ENCODE results near the gene ZNRF4. TPM values are rescaled to one million over a fixed set of nuclear protein-coding genes. Genes with fewer than 3 reads are reported as not detected.
"Not testable (repeated sequence)": the region's sequence is repeated elsewhere in the genome, so short reads cannot be mapped to it uniquely, and the experiment has no call there.

The ZNRF4 gene, protein sequence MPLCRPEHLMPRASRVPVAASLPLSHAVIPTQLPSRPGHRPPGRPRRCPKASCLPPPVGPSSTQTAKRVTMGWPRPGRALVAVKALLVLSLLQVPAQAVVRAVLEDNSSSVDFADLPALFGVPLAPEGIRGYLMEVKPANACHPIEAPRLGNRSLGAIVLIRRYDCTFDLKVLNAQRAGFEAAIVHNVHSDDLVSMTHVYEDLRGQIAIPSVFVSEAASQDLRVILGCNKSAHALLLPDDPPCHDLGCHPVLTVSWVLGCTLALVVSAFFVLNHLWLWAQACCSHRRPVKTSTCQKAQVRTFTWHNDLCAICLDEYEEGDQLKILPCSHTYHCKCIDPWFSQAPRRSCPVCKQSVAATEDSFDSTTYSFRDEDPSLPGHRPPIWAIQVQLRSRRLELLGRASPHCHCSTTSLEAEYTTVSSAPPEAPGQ
- total RNA-seq, result not detected

DNA sequence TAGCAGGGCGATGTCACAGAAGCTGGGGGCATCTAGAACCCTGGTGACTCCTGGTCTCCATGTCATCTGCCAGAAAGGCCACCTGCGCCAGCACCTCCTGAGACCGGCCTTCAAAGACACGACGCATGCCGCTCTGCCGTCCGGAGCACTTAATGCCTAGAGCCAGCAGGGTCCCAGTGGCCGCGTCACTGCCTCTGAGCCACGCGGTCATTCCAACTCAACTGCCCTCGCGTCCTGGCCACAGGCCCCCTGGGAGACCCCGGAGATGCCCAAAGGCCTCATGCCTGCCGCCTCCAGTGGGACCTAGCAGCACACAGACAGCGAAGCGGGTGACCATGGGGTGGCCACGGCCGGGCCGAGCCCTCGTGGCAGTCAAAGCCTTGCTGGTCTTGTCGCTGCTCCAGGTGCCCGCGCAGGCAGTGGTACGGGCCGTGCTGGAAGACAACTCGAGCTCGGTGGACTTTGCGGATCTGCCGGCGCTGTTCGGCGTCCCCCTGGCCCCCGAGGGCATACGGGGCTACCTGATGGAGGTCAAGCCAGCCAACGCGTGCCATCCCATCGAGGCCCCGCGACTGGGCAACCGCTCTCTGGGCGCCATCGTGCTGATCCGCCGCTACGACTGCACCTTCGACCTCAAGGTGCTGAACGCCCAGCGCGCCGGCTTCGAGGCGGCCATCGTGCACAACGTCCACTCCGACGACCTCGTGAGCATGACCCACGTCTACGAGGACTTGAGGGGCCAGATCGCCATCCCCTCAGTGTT lies at the start of gene ZNRF4:
Gene ZNRF4, plus strand, starts transcription at position 51 of the 763 bp plus-strand sequence. Its CDS starts 75 bp downstream, at position 126.
- FAIRE-seq (no peak), DNase-seq (ENCODE audit: low spot score in 2 of 2) (no peak)

GRCh38 chr19:5406198-5406597 lies 49.0 kb upstream of the ZNRF4 start:
- not testable (repeated sequence) for DNase-seq (ENCODE audit: low spot score in 2 of 2); FAIRE-seq

- no peak for DNase-seq (ENCODE audit: low spot score in 2 of 2)
Observed at GRCh38 chr19:5406816-5407215, 48.4 kb upstream of the ZNRF4 start.

DNA sequence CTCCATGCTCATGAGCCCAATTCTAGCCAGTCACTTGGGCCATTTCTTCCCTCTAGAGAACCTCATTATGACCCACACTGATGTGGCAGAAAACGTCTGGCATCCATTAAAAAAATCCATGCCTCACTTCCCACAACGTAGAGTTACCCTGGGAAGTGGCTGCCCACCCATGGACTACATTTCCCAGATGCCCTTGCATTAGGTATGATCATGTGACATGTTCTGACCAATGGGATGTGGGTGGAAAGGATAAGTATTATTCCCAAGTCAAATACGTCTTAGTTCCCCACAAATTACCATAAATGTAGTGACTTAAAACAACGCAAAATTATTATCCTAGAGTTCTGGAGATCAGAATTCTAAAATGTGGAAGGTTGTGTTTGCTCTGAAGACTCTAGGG lies 47.9 kb upstream of the ZNRF4 start:
- FAIRE-seq, result no peak
- DNase-seq (ENCODE audit: low spot score in 2 of 2), result no peak

More at GRCh38 chr19:5406816-5407215, 48.4 kb upstream of the ZNRF4 start:
- FAIRE-seq, result no peak

GRCh38 chr19:5417495-5418436 lies 37.5 kb upstream of the ZNRF4 start:
- DNase-seq (ENCODE audit: low spot score in 2 of 2), result no peak
- FAIRE-seq, result no peak

DNA sequence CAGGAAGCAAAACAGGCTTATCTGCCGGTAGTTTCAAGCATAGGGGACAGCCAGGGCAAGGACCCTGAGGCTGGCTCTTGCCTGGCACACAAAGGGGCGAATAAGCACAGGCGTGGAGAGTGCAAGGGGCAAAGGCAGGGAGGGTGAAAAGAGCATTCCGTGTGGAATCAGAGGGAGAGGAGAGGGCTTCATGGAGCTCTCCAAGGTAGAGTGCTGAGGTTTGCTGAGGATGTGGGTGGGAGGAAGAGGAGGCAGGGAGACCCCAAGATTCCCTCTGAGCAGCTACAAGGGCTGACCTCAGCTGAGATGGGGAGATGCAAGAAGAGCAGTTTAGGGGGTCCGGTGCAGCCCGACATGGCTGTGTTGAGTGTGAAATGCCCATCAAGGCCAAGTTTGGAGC lies 36.5 kb upstream of the ZNRF4 start:
- no peak for DNase-seq (ENCODE audit: low spot score in 2 of 2)
- FAIRE-seq, result no peak

DNA sequence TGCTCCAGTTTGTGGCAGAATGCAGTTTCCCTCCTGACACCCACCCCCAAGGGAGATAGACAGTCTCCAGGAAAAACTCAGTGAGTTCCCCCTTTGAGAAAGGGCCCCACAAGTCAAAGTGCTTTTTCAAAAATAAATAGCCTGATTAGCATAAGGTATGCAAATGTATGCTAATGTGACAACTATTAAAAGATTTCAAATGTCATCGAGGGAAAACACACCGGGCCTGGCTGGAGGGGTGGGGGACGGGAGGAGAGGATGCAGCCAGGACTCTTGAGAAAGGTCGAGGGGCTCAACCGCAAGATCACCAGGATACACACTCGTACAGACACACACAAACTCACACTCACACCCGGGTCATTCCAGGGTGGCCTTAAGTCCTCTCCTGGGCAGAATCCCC lies 34.3 kb upstream of the ZNRF4 start:
- FAIRE-seq (no peak), DNase-seq (ENCODE audit: low spot score in 2 of 2) (no peak)

GRCh38 chr19:5423567-5424125 lies 31.6 kb upstream of the ZNRF4 start:
- FAIRE-seq, result no peak
- DNase-seq (ENCODE audit: low spot score in 2 of 2), result no peak

GRCh38 chr19:5424192-5424973 lies 30.8 kb upstream of the ZNRF4 start:
- no peak for FAIRE-seq
- no peak for DNase-seq (ENCODE audit: low spot score in 2 of 2)

DNA sequence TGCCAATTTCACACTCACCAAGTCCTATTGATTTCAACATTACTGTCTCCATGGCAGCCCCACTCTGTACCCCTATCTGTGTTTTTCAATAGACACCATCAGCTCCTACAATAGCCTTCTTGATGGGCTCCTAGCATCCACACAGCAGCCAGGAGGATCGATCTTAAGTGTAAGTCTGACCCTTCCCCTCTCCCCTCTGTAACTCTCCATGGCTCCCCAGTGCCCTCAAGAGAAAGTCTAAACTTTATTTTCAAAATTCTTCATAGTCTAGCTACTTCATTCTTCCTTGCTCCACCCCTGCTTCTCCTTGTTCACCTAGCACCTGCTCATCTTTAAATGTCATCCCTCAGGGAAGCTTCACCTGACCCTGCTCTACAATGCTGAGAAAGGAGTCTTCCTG lies 30.0 kb upstream of the ZNRF4 start:
- FAIRE-seq, result no peak

DNA sequence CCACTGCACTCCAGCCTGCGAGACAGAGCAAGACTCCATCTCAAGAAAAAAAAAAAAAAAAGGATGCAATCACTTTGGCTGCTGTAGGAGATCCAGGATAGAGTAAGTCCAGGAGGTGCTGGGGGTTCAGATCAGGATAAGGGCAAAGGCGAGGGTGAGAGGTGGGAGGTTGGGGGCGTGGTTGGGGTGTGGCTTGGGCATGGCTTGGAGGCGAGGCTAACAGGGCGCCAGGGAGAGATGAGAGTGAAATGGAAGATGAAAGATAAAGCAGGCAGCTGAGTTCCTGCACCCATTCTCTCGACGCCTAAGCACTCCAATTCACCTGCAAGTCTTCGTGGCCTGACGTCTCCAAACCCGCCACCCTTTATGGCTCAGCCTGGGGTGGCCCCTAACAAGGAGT lies 25.0 kb upstream of the ZNRF4 start:
- FAIRE-seq (no peak), DNase-seq (ENCODE audit: low spot score in 2 of 2) (no peak)

More for the DNA sequence above, 30.0 kb upstream of the ZNRF4 start:
- DNase-seq (ENCODE audit: low spot score in 2 of 2), result no peak

DNA sequence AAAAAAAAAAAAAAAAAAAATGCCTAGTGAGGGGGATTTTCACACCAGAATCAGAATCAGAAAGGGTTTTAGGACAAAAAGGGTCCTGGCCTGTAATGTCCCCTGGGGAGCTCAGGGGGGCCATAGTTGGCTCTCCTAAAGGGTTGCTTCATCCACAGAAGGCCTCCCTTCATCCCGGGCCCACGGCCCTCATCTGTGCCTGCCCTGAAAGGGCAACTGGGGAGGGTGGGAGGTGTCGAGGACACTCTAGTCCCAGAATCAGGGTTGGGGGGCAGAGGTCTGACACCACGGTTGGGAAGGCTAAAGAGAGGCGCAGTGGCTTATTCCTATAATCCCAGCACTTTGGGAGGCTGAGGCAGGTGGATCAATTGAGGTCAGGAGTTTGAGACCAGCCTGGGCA lies 22.5 kb upstream of the ZNRF4 start:
- FAIRE-seq (no peak), DNase-seq (ENCODE audit: low spot score in 2 of 2) (no peak)

DNA sequence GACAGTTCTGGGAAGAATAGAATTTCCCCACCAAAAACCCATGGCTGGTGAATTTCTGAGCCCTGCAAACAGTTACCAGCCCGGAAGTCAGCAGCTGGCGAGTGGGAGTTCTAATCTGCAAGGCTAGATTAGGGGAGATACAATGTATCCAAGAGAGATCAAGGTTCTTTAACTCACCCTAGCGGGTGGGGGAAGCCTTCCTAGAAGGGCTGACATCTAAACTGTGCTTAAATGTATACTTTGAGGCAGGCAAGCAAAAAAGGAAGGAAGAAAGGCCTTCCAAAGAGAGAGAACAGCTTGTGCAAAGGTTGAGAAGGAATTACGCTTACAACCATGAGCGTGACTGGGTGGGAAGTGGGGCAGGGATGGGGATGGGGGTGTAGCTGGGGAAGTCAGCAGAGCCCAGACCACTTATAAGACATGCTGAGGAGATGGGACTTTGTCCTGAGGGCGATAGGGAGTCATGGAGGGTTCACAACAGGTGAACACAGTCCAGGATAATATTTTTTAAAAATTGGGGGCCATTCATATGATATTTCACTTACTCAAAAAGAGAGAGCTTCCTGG lies 20.8 kb upstream of the ZNRF4 start:
- DNase-seq (ENCODE audit: low spot score in 2 of 2) (no peak), FAIRE-seq (no peak)

- DNase-seq (ENCODE audit: low spot score in 2 of 2), result no peak
- FAIRE-seq, result no peak
Observed at GRCh38 chr19:5434970-5435641, 20.1 kb upstream of the ZNRF4 start.

DNA sequence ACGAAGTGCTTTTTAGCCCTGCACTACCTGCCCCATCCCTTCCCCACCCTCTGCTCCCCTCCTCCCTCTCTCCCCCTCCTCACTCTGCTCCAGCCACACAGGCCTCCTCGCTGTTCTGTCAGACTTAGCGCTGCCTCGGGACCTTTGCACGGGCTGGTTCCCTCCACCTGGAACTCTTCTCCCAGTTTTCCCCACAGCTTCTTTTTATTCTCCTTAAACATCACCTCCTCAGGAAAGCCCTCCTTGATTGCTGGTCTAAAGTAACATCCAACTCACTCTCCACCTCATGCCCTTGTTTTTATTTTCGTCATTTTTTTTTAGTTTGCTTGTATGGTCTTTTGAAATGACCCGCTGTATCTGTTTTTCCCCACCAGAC lies 19.6 kb upstream of the ZNRF4 start:
- FAIRE-seq, result no peak
- DNase-seq (ENCODE audit: low spot score in 2 of 2), result no peak

DNA sequence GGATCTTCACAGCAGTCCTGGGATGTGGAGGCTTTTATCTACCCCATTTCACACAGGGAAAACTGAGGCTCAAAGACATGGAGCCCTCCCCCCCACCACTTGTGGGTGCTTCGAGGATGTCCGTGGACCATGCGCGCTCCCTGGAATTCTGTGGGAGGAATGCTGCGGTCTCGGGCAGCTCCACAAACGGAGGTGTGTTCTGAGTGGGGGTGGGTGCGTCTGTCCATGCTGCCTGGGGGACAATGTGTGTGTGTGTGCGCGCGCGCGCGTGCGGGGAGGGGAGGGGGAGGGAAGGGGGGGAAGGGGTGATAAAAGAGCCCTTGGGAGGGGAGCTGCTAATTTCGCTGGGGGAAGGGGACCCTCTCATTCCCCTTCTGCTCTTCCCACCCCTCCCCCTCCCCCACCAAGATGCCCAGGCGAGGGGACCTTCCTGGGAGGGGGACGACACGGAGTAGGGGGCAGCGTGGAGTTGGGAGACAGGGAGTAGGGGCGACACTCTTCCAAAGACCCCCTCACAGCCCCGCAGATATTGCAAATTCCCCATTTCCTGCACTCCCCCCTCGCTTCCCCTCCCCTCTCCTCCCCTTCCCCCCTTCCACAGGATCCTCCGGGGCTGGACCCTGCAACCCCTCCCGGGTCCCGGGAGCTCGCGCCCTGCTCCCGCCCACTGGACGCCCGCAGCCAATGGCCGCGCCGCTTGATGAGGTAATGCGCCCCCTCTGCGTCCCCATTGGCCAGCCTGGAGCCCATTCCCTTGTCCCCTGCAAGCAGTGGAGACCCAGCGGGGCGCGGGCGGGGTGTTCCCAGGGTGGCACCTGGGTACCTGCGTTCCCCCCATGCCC lies 18.9 kb upstream of the ZNRF4 start:
- peak in 1 of 2 donors; percentile 86 for DNase-seq (ENCODE audit: low spot score in 2 of 2)
- no peak for FAIRE-seq

- no peak for FAIRE-seq
- DNase-seq (ENCODE audit: low spot score in 2 of 2), result no peak
Observed at GRCh38 chr19:5436948-5437306, 18.3 kb upstream of the ZNRF4 start.

DNA sequence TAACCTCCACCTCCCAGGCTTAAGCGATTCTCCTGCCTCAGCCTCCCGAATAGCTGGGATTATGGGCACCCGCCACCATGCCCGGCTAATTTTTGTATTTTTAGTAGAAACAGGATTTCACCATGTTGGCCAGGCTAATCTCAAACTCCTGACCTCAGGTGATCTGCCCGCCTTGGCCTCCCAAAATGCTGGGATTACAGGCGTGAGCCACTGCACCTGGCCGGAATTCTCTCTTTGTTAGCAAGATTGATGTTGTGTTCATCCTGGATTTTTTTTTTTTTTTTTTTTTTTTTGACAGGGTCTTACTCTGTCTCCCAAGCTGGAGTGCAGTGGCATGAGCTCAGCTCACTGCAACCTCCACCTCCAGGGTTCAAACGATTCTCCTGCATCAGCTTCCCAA lies 16.5 kb upstream of the ZNRF4 start:
- not testable (repeated sequence) for FAIRE-seq; DNase-seq (ENCODE audit: low spot score in 2 of 2)

Measured in frontal cortex (tissue), 4 donors.